AG09309 (cell line): ENCODE data around the gene PLA2G6.

Source experiments
- DNase-seq: peaks from one replicate; pipeline ENCODE4 v3.0.0-alpha.2; 2010; ENCODE audit warnings: low read depth
- H3K4me3 ChIP-seq: 2 replicates; pipeline ENCODE4 v1.5.1; 2011; ENCODE audit warnings: mild to moderate bottlenecking, low read depth, low read length, moderate library complexity; ENCODE audit not compliant: control insufficient read depth
- TF ChIP-seq, protein P1 (sequence below): IDR thresholded peaks from 2 replicates; pipeline ENCODE4 v1.5.1; 2011; ENCODE audit warnings: mild to moderate bottlenecking, low read depth, low read length, inconsistent platforms; ENCODE audit not compliant: insufficient read depth, control insufficient read depth; ENCODE audit errors: missing control alignments

PLA2G6 gene

GRCh38 chr22:38172832-38173640 lies 8.6 kb downstream of the PLA2G6 start:
- no peak overlapping the region for H3K4me3 ChIP-seq
- no peak for DNase-seq
- TF ChIP-seq, protein P1, sequence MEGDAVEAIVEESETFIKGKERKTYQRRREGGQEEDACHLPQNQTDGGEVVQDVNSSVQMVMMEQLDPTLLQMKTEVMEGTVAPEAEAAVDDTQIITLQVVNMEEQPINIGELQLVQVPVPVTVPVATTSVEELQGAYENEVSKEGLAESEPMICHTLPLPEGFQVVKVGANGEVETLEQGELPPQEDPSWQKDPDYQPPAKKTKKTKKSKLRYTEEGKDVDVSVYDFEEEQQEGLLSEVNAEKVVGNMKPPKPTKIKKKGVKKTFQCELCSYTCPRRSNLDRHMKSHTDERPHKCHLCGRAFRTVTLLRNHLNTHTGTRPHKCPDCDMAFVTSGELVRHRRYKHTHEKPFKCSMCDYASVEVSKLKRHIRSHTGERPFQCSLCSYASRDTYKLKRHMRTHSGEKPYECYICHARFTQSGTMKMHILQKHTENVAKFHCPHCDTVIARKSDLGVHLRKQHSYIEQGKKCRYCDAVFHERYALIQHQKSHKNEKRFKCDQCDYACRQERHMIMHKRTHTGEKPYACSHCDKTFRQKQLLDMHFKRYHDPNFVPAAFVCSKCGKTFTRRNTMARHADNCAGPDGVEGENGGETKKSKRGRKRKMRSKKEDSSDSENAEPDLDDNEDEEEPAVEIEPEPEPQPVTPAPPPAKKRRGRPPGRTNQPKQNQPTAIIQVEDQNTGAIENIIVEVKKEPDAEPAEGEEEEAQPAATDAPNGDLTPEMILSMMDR, result no peak

DNA sequence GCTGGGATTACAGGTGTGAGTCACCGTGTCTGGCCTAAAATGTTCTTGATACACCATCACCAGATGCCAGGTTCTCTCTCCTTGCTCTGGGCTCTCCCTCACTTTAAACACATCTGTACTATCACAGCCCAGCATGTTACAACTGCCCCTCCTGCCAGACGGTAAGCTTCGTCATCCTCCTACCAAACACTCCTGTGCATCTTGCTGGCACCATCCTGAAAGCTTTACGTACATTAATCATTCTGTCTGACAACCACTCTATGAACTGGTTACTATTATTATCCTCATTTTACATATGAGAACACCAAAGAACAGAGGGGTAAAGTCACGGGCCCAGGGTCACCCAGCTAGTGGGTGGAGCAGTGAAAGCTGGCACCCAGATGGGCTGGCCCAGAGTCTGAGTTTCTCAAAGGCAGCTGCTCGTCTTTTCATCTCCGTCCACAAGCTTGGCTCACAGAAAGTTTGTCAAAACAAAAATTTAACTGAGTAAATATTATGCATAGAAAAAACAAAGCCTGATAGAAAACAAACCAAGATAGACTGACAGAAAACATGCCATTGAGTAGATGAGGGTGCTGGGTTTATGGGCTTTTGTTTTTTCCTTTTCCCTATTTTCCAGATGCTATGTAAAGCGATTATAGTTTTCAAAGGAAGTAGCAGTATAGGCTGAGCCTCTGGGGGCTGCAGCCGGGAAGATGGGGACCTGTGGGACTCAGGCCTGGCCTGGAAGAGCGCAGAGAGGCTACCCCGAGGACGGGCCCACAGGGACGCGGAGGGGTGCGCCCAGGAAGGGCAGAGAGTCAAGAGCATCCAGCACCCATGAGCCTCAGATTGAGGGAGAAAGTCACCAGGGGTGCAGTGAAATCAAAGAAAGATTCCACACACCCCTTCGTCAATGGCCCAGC lies 9.5 kb downstream of the PLA2G6 start:
- H3K4me3 ChIP-seq, result no peak overlapping the region
- no peak for DNase-seq
- TF ChIP-seq, protein P1, result no peak

DNA sequence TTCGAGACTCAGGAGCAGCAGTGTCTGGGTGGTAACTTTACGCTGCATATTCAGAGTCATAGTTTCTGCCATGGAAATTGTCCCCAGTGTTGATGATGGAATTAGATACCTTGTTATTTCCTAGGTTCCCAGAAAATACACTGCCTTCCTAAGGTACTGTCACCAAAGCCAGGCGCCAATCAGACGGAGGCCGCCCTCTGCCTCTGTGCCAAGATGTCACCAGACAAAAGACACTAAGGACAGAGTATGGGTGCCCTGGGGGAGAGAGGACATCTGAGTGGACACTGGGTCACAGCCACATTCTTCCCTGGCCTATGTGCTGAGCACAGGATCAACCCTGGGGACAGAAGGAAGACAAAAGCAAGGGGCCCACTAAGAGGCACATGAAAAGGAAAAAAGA lies 11.2 kb downstream of the PLA2G6 start:
- no peak for DNase-seq
- TF ChIP-seq, protein P1, result no peak
- H3K4me3 ChIP-seq, result no peak overlapping the region

- DNase-seq, result no peak
- H3K4me3 ChIP-seq, result no peak overlapping the region
- TF ChIP-seq, protein P1, result no peak
Observed at GRCh38 chr22:38169116-38169515, 12.5 kb downstream of the PLA2G6 start.

- TF ChIP-seq, protein P1, result no peak
- no peak for DNase-seq
- H3K4me3 ChIP-seq, result no peak overlapping the region
Observed at GRCh38 chr22:38167988-38168407, 13.6 kb downstream of the PLA2G6 start.

DNA sequence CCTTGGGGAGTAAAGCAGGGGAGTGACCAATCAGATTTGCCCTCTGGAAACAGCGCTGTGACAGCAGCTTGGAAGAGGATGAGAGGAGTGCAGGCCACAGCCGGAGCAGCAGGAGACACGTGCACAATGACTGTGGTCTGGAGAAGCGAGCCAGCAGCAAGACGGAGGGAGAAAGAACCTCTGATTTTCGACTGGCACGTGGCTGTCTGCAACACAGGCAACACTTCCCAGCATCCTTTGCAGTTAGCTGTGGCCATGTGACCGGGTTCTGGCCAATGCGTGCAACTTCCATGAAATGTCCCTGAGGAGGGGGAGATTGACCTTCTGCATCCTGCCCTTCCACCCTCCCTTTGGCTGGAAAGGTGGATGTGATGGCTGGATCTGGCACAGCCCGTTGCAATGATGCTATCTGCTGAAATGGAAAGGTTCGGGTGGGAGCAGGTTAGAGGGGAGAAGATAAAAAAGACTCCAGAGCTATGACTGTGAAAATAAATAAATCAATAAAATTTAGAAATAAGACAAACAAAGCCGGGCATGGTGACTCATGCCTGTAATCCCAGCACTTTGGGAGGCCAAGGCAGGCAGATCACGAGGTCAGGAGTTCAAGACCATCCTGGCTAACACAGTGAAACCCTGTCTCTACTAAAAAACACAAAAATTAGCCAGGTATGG lies 15.6 kb downstream of the PLA2G6 start:
- TF ChIP-seq, protein P1, result no peak
- no peak overlapping the region for H3K4me3 ChIP-seq
- DNase-seq, result no peak
